Neural progenitor cell (in vitro differentiated cells): ENCODE data around the gene CLTRN.

Source experiments
- EZH2 ChIP-seq: fragments of 200-600 bp; sonication (generic); IDR thresholded peaks from 2 replicates; pipeline ENCODE4 v1.6.1; 2017; ENCODE audit warnings: antibody characterized with exemption, mild to moderate bottlenecking, moderate library complexity
- EZH2phosphoT487 ChIP-seq: fragments of 200-600 bp; sonication (generic); IDR thresholded peaks from 2 replicates; pipeline ENCODE4 v1.6.1; 2017; ENCODE audit warnings: antibody characterized with exemption
- TF ChIP-seq, protein P1 (sequence below): fragments of 200-600 bp; sonication (generic); IDR thresholded peaks from 2 replicates; pipeline ENCODE4 v1.5.1; 2017; ENCODE audit warnings: antibody characterized with exemption, mild to moderate bottlenecking

DNA sequence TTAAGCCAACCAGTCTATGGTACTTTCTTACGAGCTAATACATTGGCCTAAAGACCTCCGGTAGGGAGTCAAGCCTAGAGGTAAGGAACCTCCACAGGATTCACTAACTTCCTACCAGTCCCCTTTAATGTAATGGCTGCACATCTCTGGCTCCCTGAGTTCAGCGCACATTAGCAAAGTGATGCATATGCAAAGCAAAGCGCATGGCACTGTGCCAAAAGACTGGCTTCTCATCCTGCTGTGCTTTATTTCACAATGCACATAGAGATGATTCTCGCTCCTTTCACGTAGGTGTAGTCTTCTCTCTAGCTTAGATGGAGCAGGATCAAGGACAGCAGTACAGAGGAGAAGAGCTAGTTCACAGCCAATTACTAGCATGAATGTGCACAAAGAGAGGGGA, 14.6 kb upstream of the CLTRN start:
- TF ChIP-seq, protein P1, sequence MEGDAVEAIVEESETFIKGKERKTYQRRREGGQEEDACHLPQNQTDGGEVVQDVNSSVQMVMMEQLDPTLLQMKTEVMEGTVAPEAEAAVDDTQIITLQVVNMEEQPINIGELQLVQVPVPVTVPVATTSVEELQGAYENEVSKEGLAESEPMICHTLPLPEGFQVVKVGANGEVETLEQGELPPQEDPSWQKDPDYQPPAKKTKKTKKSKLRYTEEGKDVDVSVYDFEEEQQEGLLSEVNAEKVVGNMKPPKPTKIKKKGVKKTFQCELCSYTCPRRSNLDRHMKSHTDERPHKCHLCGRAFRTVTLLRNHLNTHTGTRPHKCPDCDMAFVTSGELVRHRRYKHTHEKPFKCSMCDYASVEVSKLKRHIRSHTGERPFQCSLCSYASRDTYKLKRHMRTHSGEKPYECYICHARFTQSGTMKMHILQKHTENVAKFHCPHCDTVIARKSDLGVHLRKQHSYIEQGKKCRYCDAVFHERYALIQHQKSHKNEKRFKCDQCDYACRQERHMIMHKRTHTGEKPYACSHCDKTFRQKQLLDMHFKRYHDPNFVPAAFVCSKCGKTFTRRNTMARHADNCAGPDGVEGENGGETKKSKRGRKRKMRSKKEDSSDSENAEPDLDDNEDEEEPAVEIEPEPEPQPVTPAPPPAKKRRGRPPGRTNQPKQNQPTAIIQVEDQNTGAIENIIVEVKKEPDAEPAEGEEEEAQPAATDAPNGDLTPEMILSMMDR = no peak
- no peak for TF ChIP-seq EZH2
- no peak for TF ChIP-seq EZH2phosphoT487
